Measurements from ENCODE around the gene CUEDC1. TPM values are rescaled to one million over a fixed set of nuclear protein-coding genes. Genes with fewer than 3 reads are reported as not detected.
A peak's percentile ranks its signal among the peaks of the same experiment; 100 is the strongest.
"Not testable (repeated sequence)": the region's sequence is repeated elsewhere in the genome, so short reads cannot be mapped to it uniquely, and the experiment has no call there.

CUEDC1 gene
- polyA plus RNA-seq, 1 experiment = 48.5 TPM

DNA sequence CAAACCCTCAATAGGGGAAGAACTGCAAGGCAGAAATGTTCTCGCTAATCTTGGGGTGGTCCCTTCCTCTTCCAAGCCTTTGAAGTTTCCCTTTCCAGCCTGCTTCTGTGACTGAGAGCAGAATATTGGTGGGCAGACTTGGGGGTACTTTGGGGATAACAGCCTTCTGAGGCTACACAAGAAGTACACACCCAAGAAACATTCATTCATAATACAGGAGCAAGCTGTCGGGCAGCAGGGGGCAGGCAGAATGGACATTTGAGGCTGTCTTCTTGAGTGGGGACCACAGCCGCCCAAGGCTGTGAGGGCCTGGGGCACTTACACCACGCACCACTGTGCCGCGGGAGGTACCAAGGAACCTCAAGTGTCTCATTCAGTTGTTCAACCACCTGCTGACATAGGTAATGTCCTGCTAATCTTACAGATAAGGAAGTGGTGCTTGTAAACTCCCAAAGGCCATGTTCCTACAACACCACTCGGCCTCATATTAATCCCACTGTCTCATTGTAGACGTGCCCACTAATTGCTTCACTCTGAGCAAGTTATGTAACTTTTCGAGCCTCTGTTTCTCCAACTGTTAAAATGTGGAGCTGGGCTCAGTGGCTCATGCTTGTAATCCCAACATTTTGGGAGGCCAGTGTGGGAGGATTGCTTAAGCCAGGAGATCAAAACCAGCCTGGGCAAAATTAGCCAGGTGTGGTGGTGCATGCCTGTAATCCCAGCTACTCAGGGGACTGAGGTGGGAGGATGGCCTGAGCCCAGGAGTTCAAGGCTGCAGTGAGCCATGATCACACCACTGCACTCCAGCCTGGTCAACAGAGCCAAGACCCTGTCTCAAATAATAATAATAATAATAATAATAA is 102.9 kb downstream of the CUEDC1 start:
- POLR2A ChIA-PET = interaction anchor here (0.6 kb wide), 1 partner anchor 960 kb away, joined by 5 read pairs; no protein-coding TSS in a partner anchor
- H3K4me3 ChIP-seq (ENCODE audit: low read depth, low read length) = no peak overlapping the region
- DNase-seq (ENCODE audit: low read depth) = no peak
- no peaks in the 10 kb centered on the region; the same call in 1 of the 2 replicates for H3K36me3 ChIP-seq (ENCODE audit: control insufficient read depth, insufficient read depth, low read length)
- TF ChIP-seq, protein P1, sequence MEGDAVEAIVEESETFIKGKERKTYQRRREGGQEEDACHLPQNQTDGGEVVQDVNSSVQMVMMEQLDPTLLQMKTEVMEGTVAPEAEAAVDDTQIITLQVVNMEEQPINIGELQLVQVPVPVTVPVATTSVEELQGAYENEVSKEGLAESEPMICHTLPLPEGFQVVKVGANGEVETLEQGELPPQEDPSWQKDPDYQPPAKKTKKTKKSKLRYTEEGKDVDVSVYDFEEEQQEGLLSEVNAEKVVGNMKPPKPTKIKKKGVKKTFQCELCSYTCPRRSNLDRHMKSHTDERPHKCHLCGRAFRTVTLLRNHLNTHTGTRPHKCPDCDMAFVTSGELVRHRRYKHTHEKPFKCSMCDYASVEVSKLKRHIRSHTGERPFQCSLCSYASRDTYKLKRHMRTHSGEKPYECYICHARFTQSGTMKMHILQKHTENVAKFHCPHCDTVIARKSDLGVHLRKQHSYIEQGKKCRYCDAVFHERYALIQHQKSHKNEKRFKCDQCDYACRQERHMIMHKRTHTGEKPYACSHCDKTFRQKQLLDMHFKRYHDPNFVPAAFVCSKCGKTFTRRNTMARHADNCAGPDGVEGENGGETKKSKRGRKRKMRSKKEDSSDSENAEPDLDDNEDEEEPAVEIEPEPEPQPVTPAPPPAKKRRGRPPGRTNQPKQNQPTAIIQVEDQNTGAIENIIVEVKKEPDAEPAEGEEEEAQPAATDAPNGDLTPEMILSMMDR (IDR thresholded peaks at IDR 0.05; ENCODE audit: insufficient read depth, low read depth, low read length) = no peak
- CTCF ChIA-PET = interaction anchor here (0.6 to 15.8 kb wide), 3 partner anchors 68 to 145 kb away, joined by 4 to 371 read pairs (median 5); no protein-coding TSS in a partner anchor
- H3K27me3 ChIP-seq (ENCODE audit: control insufficient read depth, insufficient read depth, low read length) = no peaks in the 10 kb centered on the region

DNA sequence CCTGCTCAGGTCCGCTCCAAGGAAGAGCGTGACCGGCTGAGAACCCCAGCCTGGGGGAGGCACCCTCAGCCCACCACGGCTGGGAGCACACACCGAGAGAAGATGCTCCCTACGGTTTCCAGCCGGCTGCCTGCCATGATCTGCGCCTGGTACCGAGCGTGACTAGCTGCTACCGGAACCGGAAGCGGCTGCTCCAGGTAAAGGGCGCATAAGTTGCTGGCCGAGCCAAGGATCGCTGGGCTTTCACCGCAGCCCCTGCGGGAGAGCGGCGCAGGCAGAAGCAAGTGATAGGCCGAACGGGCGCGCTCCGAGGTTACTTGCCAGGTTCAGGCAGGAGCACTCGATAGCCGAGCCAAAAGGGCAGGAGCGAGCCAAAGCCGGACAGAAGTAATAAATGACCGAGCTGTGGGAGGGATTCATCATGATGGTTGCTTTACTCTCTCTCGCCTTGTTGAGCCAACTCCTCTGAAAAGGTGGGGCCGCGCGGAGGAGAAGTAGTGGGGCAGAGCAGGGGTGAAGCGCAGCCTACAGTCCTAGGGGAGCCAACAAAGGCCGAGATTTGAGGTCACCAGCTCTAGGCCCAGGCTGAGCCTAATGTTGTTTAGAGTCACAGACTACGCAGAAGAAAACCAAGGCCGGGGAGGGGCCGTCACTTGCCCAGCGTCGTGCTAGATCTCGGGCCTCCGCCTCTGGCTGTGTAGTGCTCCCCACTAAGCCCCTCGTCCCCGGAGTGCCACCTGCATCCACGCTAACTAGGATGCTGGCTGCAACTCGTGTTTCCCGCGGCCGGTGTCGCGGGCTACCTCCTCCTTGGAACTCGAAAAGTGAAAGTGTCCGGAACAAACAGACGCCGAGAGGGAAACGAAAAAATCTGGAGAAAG is 105.1 kb downstream of the CUEDC1 start, which contains the start of gene MRPS23:
MRPS23 (minus strand) TSS at position 171 of the 881 bp plus-strand sequence; CDS start at position 137, 34 bp downstream.
- ChIA-PET POLR2A (interaction anchor here (0.6 kb wide), 1 partner anchor 153 kb away, joined by 4 read pairs; no protein-coding TSS in a partner anchor), CTCF (interaction anchor here (0.8 to 15.8 kb wide), 11 partner anchors 9 to 262 kb away, joined by 3 to 371 read pairs (median 3); no protein-coding TSS in a partner anchor)
- H3K4me3 ChIP-seq (ENCODE audit: low read depth, low read length) = peak within 1 kb of the TSS; percentile 75

DNA sequence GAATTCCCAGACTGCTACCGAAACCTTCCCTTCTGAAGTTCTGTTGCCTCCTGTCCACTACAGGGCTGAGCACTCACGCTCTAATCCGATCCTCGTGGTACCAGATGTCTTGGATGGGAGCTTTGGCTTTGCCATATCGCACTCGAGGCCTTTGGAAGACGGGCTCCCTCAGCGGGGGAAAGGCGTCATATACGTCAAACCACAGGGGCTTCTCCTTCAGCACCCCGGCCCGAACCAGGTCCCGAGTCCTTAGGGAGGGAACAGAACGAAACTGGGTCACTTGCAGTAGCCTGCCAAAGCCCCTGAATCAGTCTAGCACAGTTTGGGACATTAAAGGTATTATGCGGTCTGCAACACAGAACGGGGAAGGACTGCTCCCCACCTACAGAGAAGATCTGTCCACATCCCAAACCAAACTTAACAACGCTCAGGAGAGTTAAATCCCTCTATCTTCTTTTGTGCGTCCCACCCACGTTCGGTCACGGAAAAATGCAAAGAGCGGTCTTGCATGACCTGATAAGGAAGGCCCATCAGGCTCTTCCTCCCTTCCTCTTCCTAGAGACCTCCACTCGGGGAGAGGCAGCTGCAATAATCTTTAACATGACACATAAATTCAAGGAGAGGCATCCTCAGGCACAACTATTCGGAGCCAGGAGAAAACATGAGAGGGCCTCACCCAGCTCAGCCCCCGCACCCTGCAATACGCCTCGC is 105.9 kb downstream of the CUEDC1 start:
- Histone ChIP-seq H3K36me3 (ENCODE audit: control insufficient read depth, insufficient read depth, low read length) (peaks cover 1% of the 10 kb centered on the region), H3K27me3 (ENCODE audit: control insufficient read depth, insufficient read depth, low read length) (no peaks in the 10 kb centered on the region), H3K4me3 (ENCODE audit: low read depth, low read length) (peak overlapping the region; percentile 75)
- no peak for DNase-seq (ENCODE audit: low read depth)
- ChIA-PET CTCF (interaction anchor here (0.8 to 15.8 kb wide), 8 partner anchors 9 to 148 kb away, joined by 3 to 371 read pairs (median 6); no protein-coding TSS in a partner anchor), POLR2A (no interaction called here)
- TF ChIP-seq, protein P1 (IDR thresholded peaks at IDR 0.05; ENCODE audit: insufficient read depth, low read depth, low read length) = no peak

More for the DNA sequence above, 105.1 kb downstream of the CUEDC1 start, which contains the start of gene MRPS23:
- Histone ChIP-seq H3K36me3 (ENCODE audit: control insufficient read depth, insufficient read depth, low read length) (peaks cover 1% of the 10 kb centered on the region), H3K27me3 (ENCODE audit: control insufficient read depth, insufficient read depth, low read length) (no peaks in the 10 kb centered on the region)
- DNase-seq (ENCODE audit: low read depth) = peak; percentile 90
- TF ChIP-seq, protein P1 (IDR thresholded peaks at IDR 0.05; ENCODE audit: insufficient read depth, low read depth, low read length) = no peak

DNA sequence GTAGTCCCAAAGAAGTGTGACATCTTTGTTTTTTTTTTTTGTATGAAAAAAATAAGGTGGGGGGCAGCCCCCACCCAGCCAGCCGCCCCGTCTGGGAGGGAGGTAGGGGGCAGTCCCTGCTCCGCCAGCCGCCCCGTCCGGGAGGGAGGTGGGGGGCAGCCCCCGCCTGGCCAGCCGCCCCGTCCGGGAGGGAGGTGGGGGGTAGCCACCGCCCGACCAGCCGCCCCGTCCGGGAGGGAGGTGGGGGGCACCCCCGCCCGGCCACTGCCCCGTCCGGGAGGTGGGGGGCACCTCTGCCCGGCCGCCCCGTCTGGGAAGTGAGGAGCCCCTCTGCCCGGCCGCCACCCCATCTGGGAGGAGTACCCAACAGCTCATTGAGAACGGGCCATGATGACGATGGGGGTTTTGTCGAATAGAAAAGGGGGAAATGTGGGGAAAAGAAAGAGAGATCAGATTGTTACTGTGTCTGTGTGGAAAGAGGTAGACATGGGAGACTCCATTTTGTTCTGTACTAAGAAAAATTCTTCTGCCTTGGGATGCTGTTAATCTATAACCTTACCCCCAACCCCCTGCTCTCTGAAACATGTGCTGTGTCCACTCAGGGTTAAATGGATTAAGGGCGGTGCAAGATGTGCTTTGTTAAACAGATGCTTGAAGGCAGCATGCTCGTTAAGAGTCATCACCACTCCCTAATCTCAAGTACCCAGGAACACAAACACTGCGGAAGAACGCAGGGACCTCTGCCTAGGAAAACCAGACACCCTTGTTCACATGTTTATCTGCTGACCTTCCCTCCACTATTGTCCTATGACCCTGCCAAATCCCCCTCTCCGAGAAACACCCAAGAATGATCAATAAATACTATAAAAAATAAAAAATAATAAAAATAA is 108.9 kb downstream of the CUEDC1 start:
- CTCF ChIA-PET = interaction anchor here (1.1 to 5.6 kb wide), 3 partner anchors 12 to 154 kb away, joined by 3 to 42 read pairs (median 28); no protein-coding TSS in a partner anchor

More for the DNA sequence above, 108.9 kb downstream of the CUEDC1 start:
- H3K27me3 ChIP-seq (ENCODE audit: control insufficient read depth, insufficient read depth, low read length); DNase-seq (ENCODE audit: low read depth); H3K36me3 ChIP-seq (ENCODE audit: control insufficient read depth, insufficient read depth, low read length); H3K4me3 ChIP-seq (ENCODE audit: low read depth, low read length); POLR2A ChIA-PET: not testable (repeated sequence)
